Measurements from ENCODE around the gene DENND1C.

DENND1C gene

GRCh38 chr19:6481541-6482342, at the start of gene DENND1C:
TSS of gene DENND1C (minus strand) at chr19:6481787. CDS start at chr19:6481695, 92 bp downstream.
- DNase-seq (ENCODE audit: low read depth in 2 of 2): peak; percentile 53 to 58

- peak; percentile 69 to 77 for DNase-seq (ENCODE audit: low read depth in 2 of 2)
These were observed 49.0 kb upstream of the DENND1C start, which contains the start of gene TNFSF9 for GRCh38 chr19:6530386-6531162. TSS of gene TNFSF9 (plus strand) at chr19:6531026. CDS start at chr19:6531037, 11 bp downstream.

GRCh38 chr19:6529937-6530385, 48.4 kb upstream of the DENND1C start:
- no peak for DNase-seq (ENCODE audit: low read depth in 2 of 2)

- DNase-seq (ENCODE audit: low read depth in 2 of 2): no peak
These were observed 47.8 kb upstream of the DENND1C start for GRCh38 chr19:6529351-6529750.

- no peak for DNase-seq (ENCODE audit: low read depth in 2 of 2)
These were observed 47.0 kb upstream of the DENND1C start for GRCh38 chr19:6528544-6529121.

- DNase-seq (ENCODE audit: low read depth in 2 of 2): no peak
These were observed 46.4 kb upstream of the DENND1C start for GRCh38 chr19:6527893-6528543.

- no peak for DNase-seq (ENCODE audit: low read depth in 2 of 2)
These were observed 42.7 kb upstream of the DENND1C start for GRCh38 chr19:6524311-6524710.

GRCh38 chr19:6522712-6523111, 41.1 kb upstream of the DENND1C start:
- no peak for DNase-seq (ENCODE audit: low read depth in 2 of 2)

GRCh38 chr19:6521718-6522646, 40.4 kb upstream of the DENND1C start:
- DNase-seq (ENCODE audit: low read depth in 2 of 2): peak; percentile 54 to 76

GRCh38 chr19:6519289-6519688, 37.7 kb upstream of the DENND1C start:
- DNase-seq (ENCODE audit: low read depth in 2 of 2): no peak

- no peak for DNase-seq (ENCODE audit: low read depth in 2 of 2)
These were observed 36.7 kb upstream of the DENND1C start for GRCh38 chr19:6518145-6518911.

- peak; percentile 81 to 83 for DNase-seq (ENCODE audit: low read depth in 2 of 2)
These were observed 35.2 kb upstream of the DENND1C start for GRCh38 chr19:6516659-6517291.

- DNase-seq (ENCODE audit: low read depth in 2 of 2): peak; percentile 29 to 54
These were observed 34.6 kb upstream of the DENND1C start for GRCh38 chr19:6516018-6516658.

- DNase-seq (ENCODE audit: low read depth in 2 of 2): no peak
These were observed 33.4 kb upstream of the DENND1C start for GRCh38 chr19:6514926-6515544.

GRCh38 chr19:6514089-6514488, 32.5 kb upstream of the DENND1C start:
- DNase-seq (ENCODE audit: low read depth in 2 of 2): no peak

GRCh38 chr19:6510618-6511017, 29.0 kb upstream of the DENND1C start:
- no peak for DNase-seq (ENCODE audit: low read depth in 2 of 2)

- no peak for DNase-seq (ENCODE audit: low read depth in 2 of 2)
These were observed 27.8 kb upstream of the DENND1C start for GRCh38 chr19:6509118-6509971.

Measured in stimulated activated CD8-positive, alpha-beta memory T cell treated with anti-CD3 and anti-CD28 coated beads, Interleukin-7, amount 100 ng/mL, for 4 hours (primary cell).